Dermis blood vessel endothelial cell (primary cell): Measurements from ENCODE around the gene BCCIP. TPM values are rescaled to one million over a fixed set of nuclear protein-coding genes. Genes with fewer than 3 reads are reported as not detected.

Experiments
- DNase-seq: peaks from one replicate; pipeline ENCODE4 v3.0.0; 2010
- total RNA-seq: library from RNA; depleted of rRNA; stranded (reverse); fragments of >200 nt; gene quantifications from 2 replicates; pipeline ENCODE4 v1.2.3, GENCODE V29; 2014

BCCIP gene
- total RNA-seq, 1 donor from 2014 or later = 46.1 TPM

DNA sequence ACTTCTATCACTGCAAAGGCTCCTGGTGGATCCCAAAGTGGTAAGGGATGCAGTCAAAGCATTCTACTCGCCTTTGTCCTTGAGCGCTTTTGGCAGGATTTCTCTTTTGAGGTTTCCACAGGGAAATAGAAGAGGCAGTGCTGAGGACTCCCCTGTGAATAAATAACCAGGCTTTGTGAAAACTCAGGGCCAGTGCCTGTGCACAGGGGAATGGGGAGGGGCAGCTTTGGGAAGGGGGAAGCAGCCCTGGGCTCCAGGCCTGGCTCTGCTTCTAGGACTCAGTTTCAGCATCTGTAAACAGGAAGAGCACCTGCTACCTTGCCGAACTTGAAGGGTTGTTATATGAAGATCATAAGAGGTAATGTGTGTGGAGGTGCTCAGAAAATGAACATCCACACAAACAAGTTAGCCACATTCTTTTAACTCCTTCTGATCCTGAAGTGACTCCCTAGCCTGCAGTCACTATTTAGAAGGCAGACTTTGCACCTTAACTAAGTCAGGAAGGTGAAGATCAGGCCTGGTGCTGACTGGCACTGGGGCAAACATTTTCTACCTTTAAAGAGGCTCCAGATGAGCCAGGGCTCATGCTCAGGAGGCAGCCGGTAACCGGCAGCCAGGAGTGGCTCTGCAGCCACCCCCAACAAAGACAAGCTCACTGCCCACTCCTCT lies 25.2 kb upstream of the BCCIP start:
- no peak for DNase-seq

GRCh38 chr10:125799451-125800182 lies 23.7 kb upstream of the BCCIP start:
- no peak for DNase-seq

DNA sequence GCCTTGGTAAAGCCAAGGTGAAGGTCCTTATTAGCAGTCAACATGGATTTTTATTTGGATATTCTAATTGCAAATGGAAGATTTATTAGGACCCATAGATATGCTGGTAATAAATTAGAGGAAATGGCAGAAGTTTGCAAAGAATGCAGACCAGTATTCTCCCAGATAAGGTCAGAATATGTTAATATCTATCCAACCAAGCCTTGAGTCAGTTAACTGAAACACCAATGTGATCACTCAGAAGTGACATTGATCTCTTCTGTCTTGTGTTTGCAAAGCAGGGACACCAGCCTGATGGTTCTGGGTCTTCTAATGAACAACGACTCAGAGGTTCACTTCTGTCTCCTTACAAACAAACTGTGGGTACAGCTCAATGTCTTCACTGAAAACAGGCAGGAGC lies 21.8 kb upstream of the BCCIP start:
- DNase-seq = no peak

GRCh38 chr10:125802131-125802530 lies 21.2 kb upstream of the BCCIP start:
- no peak for DNase-seq

GRCh38 chr10:125802739-125803138 lies 20.6 kb upstream of the BCCIP start:
- DNase-seq = no peak

- DNase-seq = peak; percentile 23
Measured at GRCh38 chr10:125808047-125808446, 15.3 kb upstream of the BCCIP start.

- no peak for DNase-seq
Measured at GRCh38 chr10:125811251-125811650, 12.1 kb upstream of the BCCIP start.

DNA sequence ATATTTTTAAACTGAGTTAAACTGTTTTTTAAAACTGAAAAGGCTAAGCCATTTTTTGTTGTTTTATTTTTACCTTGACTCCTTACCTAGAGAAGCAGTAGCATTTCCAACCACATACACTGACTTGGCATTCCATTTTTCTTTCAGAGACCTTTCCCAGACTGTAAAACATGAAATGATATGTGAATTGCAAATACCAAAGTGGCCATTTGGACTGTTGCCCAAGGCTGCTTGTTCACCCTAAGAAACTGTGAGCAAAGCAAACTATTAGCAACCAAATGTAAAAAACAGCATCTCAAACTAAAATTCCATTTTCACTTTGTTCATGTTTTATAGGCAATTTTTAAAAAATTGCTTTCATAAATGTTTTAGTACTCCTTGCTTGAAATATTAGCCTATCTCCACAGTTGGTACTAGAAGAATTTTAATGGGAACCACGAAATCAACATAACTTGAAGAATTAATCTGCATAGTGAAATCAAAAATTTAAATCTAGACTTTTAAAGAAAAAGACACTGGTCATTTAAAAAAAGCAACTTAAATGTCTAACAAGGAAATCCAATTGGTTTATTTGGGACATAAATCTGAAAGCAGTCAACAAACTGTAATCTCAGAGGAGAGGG lies 11.1 kb upstream of the BCCIP start:
- DNase-seq = no peak

- DNase-seq = no peak
Measured at GRCh38 chr10:125815764-125816163, 7.6 kb upstream of the BCCIP start.

DNA sequence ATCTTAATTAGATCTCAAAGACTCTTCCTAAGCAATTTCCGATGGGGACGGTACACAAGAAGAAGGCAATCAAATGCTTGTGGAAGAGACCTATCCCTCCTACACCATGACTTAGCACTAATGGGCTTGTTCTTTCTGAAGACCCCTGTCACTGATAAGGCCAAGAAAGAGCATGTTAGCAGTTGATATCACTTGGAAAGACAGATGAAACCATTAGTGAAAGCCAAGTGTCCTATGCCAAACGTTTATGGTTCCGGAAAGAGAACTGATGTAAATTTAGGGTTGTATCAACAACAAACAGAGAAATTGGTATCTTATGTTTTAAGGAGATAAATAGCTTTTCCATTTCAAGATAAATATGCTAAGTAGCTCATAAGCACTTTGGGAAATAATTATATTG lies 6.8 kb upstream of the BCCIP start:
- no peak for DNase-seq

DNA sequence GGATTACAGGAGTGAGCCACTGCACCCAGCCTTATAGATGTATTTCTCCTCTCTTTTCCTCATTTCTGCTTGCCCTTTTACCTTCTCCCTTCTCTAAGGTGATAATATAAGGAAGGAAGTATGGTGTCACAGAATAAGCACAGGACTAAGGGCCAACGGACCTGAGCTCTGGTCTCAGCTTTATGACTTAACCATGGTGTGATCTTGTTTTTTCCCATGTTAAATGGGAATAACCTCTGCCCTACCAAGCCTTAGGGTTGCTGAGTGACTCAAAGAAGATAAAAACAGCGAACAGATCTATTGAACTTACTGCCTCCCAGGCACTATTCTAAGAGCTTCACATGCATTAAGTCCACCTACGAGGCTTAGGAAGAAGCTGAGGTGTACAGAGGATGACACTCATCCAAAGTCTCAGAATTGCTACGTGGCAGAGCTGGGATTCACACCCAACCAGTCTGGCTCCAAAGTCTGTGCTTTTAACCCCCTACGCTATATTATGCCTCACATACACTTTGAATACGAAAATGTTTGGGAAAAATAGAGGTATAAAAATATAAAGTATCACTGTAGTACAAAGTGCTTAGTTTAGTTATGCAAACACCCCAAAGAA lies 5.9 kb upstream of the BCCIP start:
- DNase-seq = no peak

- DNase-seq = no peak
Measured at GRCh38 chr10:125820701-125821100, 2.6 kb upstream of the BCCIP start.

DNA sequence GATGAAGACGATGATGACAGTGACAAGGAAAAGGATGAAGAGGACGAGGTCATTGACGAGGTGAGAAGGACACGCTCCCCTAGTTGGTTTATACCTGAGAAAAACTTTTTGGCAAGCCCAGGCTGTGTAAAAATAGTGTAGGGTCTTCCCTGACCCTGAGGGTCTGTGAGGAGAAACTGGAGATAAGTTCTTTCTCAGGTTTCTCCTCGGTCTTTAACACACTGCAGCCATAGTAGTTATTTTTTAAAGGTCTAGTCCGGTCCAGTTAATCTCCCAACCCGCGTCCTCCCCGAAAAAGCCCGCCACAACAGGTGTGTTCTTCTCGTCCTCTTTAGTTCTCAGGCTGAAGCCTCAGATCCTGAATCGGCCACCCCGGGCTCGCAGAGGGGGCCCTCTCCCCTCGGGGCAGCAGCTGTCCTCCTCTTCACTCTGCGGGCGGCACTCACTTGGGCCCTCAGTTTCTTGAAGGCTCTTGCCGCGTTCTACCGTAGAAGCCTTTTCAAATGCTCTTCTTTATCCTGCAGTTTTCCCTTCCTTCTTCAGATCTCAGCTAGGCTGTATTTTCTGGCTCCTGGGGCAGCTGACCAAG lies 411 bp downstream of the BCCIP start:
- DNase-seq = peak; percentile 19

DNA sequence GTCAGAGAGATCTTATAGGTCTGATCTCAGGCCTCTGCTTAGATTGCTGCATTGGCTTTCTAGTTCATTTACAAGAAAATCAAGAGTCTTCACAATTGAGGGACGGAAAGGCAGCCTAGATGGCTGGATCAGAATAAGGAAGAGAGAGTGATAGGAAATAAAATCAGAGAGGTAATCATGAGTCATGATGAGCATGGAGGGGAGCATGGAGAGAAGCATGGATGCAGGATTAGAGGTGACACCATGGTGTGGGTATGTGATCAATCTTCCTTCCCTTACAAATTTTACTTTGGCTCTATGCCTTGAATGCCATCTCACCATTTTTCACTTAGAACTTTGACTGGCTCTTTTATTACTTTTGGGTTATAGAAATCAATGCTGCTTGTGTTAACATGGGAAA lies 1.4 kb downstream of the BCCIP start:
- no peak for DNase-seq

- DNase-seq = no peak
Measured at GRCh38 chr10:125827133-125827532, 3.8 kb downstream of the BCCIP start.

- DNase-seq = no peak
Measured at GRCh38 chr10:125828311-125828710, 5.0 kb downstream of the BCCIP start.

GRCh38 chr10:125836746-125837145 lies 13.4 kb downstream of the BCCIP start:
- no peak for DNase-seq

- no peak for DNase-seq
Measured at GRCh38 chr10:125838802-125839575, 15.6 kb downstream of the BCCIP start.

DNA sequence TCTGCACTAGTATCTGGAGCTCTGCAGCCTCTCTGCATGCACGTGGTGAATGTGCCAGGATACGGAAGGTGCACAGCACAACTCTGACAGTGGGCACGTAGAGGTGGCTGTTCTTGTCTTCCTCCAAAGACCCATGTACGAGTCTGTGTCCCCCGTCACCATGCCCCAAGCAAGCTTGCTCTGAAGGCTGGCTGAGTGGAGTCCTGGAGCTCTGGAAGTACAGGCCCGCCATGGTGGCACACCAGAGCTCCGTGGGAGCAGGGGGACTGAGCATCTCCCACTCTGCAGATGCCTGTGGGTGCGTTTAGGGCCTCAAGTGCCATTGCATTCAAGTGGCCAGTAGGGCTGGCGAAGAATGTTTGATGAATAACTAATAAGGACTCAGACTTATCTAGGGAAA lies 17.1 kb downstream of the BCCIP start:
- no peak for DNase-seq

DNA sequence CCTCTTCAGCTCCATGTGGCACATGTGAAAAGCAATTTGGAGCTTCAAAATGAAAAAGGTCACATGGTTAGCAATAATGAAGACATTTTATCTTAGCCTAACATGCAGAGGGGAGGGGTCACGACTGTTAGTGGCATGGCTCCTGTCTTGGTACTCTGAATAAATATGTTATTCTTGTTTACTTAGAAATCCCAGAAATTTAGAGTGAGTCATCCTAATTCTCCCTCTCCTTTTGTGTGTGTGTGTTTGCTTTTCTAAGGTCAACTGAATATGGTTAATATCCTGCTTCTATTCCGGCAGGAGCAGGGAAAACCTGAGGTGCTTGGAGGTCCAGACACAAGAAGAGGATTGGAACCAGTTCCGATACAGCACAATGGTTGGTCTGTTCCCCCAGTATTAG lies 17.6 kb downstream of the BCCIP start:
- peak; percentile 60 for DNase-seq

- DNase-seq = no peak
Measured at GRCh38 chr10:125843603-125844329, 20.4 kb downstream of the BCCIP start.

DNA sequence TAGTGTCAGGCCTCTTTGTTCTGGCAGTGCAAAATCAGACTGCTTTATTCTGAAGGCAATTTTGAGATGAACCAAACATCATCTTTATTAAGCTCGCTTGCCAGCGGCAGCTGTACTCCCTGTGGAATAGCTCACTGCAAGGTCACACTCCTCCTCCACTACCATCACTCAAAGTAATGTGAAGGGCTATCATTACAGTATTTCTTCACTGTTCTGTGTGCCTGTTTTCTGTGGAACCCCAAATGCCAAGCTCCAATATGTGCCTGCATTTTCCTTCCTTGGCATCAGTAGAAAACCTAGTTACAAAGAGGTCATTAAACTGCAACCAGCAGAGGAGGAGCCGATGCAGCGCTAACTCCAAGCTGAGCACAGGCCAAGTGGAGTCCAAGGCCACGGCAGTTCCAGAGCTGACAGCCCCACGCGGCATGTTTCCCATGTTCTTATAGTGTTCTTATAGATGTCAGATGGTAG lies 21.4 kb downstream of the BCCIP start:
- DNase-seq = no peak
